Panc1 (cell line): ENCODE measurements around the gene RTP5. TPM values are rescaled to one million over a fixed set of nuclear protein-coding genes. Genes with fewer than 3 reads are reported as not detected.
"Not testable (repeated sequence)": the region's sequence is repeated elsewhere in the genome, so short reads cannot be mapped to it uniquely, and the experiment has no call there.

Experiments used
- ATAC-seq: fragments of 200-7000 bp; cut with Tn5 transposase; 2 replicates; pipeline ENCODE4 v1.9.1; 2020; ENCODE audit warnings: mild to moderate bottlenecking, moderate library complexity
- BruUV-seq: library from RNA; stranded (reverse); fragments of 400-500 nt; replicated peaks from 2 replicates; lab custom pipeline; 2021; lab: Mats Ljungman, UMichigan
- CTCF ChIA-PET: fragments of 300-600 bp; sonication (Branson Sonifier 250); formaldehyde crosslinking; loops from one replicate; lab custom pipeline; 2022; ENCODE audit warnings: antibody characterized with exemption; lab: Charles Lee
- POLR2A ChIA-PET: fragments of 300-600 bp; sonication (Branson Sonifier 250); formaldehyde crosslinking; loops from one replicate; lab custom pipeline; 2022; ENCODE audit warnings: antibody characterized with exemption; lab: Charles Lee
- DNase-seq: peaks from one replicate; pipeline ENCODE4 v3.0.0-alpha.2; 2010; ENCODE audit warnings: low read depth, low spot score
- H3K27ac ChIP-seq: 2 replicates; pipeline ENCODE4 v1.5.1; 2011; ENCODE audit warnings: mild to moderate bottlenecking, low read length, inconsistent platforms
- H3K27me3 ChIP-seq: fragments of 200-500 bp; sonication (Bioruptor generic); 2 replicates; pipeline ENCODE4 v1.6.0; 2014; ENCODE audit warnings: low read length, inconsistent platforms; ENCODE audit not compliant: control insufficient read depth, insufficient read depth
- H3K36me3 ChIP-seq: fragments of 200-500 bp; sonication (Bioruptor generic); 2 replicates; pipeline ENCODE4 v1.5.1; 2014; ENCODE audit warnings: inconsistent platforms, mild to moderate bottlenecking, low read length, moderate library complexity; ENCODE audit not compliant: control insufficient read depth, insufficient read depth
- H3K4me1 ChIP-seq: 2 replicates; pipeline ENCODE4 v1.5.1; 2011; ENCODE audit warnings: inconsistent platforms, mild to moderate bottlenecking, low read length, moderate library complexity; ENCODE audit not compliant: control insufficient read depth, insufficient read depth
- H3K4me3 ChIP-seq, 2 experiments: 2 replicates each; pipeline ENCODE4 v1.5.1; 2011 to 2012; ENCODE audit warnings: low read depth in 2 of 2, low read length in 2 of 2, mild to moderate bottlenecking in 2 of 2, inconsistent platforms in 1 of 2, moderate library complexity in 1 of 2
- H3K9me3 ChIP-seq: fragments of 200-500 bp; sonication (Bioruptor generic); 2 replicates; pipeline ENCODE4 v1.5.1; 2014; ENCODE audit warnings: low read depth, mild to moderate bottlenecking, inconsistent platforms, low read length, moderate library complexity; ENCODE audit not compliant: control insufficient read depth, insufficient read depth
- CTCF ChIP-seq: fragments of 450-650 bp; IDR thresholded peaks from 2 replicates; pipeline ENCODE4 v1.5.1; 2017; ENCODE audit warnings: mild to moderate bottlenecking
- POLR2AphosphoS5 ChIP-seq: IDR thresholded peaks from 2 replicates; pipeline ENCODE4 v1.6.1; 2012; ENCODE audit warnings: mild to moderate bottlenecking, low read depth, low read length, moderate library complexity
- REST ChIP-seq, 2 experiments: IDR thresholded peaks; 2 replicates each; pipeline ENCODE4 v1.6.1; 2011 to 2012; ENCODE audit warnings: low read depth in 2 of 2, control low read depth in 1 of 2, low read length in 1 of 2, mild to moderate bottlenecking in 1 of 2, moderate library complexity in 1 of 2; ENCODE audit not compliant: insufficient read depth in 1 of 2
- SIN3A ChIP-seq: IDR thresholded peaks from 2 replicates; pipeline ENCODE4 v1.6.1; 2012; ENCODE audit warnings: low read depth, mild to moderate bottlenecking, low read length, moderate library complexity, borderline replicate concordance; ENCODE audit not compliant: insufficient read depth
- TCF7L2 ChIP-seq: IDR thresholded peaks from 2 replicates; pipeline ENCODE4 v1.6.1; 2011; ENCODE audit warnings: mild to moderate bottlenecking, low read depth, low read length, inconsistent platforms
- in situ Hi-C: cut with HindIII; loops from 2 replicates; pipeline ENCODE4 v1.10.0; 2016; ENCODE audit warnings: low sequenced_read_pairs, low pct_unique_long_range_greater_than_20kb
- intact Hi-C: fragments of 100-400 bp; cut with micrococcal nuclease; formaldehyde crosslinking; loops from one replicate; pipeline ENCODE4 v1.10.0; 2022; ENCODE audit not compliant: unreplicated experiment
- total RNA-seq: library from RNA; stranded (reverse); gene quantifications from one replicate; pipeline ENCODE4 v1.2.1, GENCODE V29; 2021; ENCODE audit not compliant: unreplicated experiment

RTP5 gene
- total RNA-seq, 1 experiment from 2014 or later, result not detected

GRCh38 chr2:241827394-241827793, 42.1 kb upstream of the RTP5 start:
- DNase-seq (no peak), ATAC-seq (no peak)
- no peaks in the 10 kb centered on the region for H3K4me1 ChIP-seq
- TF ChIP-seq REST (IDR thresholded peaks at IDR 0.05; ENCODE audit: insufficient read depth in 1 of 2, low read depth in 2 of 2, low read length in 1 of 2) (no peak), SIN3A (no peak), TCF7L2 (no peak), POLR2AphosphoS5 (no peak), CTCF (no peak)
- peaks cover 6% of the 10 kb centered on the region for H3K9me3 ChIP-seq
- H3K36me3 ChIP-seq, result no peaks in the 10 kb centered on the region
- intact Hi-C loops, result no loop called here
- no peaks in the 10 kb centered on the region for H3K27me3 ChIP-seq
- no peak overlapping the region for H3K4me3 ChIP-seq
- no TSS peak for BruUV-seq
- no peak overlapping the region for H3K27ac ChIP-seq
- ChIA-PET POLR2A (no interaction called here), CTCF (no interaction called here)
- in situ Hi-C loops, result no loop called here

GRCh38 chr2:241833101-241833663, 36.3 kb upstream of the RTP5 start:
- H3K4me1 ChIP-seq, result no peaks in the 10 kb centered on the region
- DNase-seq (no peak), ATAC-seq (no peak)
- ChIA-PET POLR2A (no interaction called here), CTCF (no interaction called here)
- H3K27me3 ChIP-seq, result no peaks in the 10 kb centered on the region; the same call in 1 of the 2 replicates
- no TSS peak for BruUV-seq
- in situ Hi-C loops (no loop called here), intact Hi-C loops (no loop called here)
- no peaks in the 10 kb centered on the region for H3K9me3 ChIP-seq
- H3K4me3 ChIP-seq, result no peak overlapping the region
- no peak overlapping the region for H3K27ac ChIP-seq
- no peaks in the 10 kb centered on the region for H3K36me3 ChIP-seq
- TF ChIP-seq SIN3A, result no peak
- no peak for TF ChIP-seq CTCF

GRCh38 chr2:241833756-241834526, 35.6 kb upstream of the RTP5 start:
- H3K27ac ChIP-seq, intact Hi-C loops, POLR2A ChIA-PET, H3K36me3 ChIP-seq, BruUV-seq, H3K9me3 ChIP-seq, H3K4me3 ChIP-seq, H3K27me3 ChIP-seq, H3K4me1 ChIP-seq, ATAC-seq, DNase-seq, in situ Hi-C loops: not testable (repeated sequence)
- CTCF ChIA-PET, result interaction anchor here (0.9 kb wide), 1 partner anchor 18 kb away, joined by 6 read pairs; no protein-coding TSS in a partner anchor
